Liver (tissue), 9 donors: ENCODE results near the gene SAMD4A. TPM values are rescaled to one million over a fixed set of nuclear protein-coding genes. Genes with fewer than 3 reads are reported as not detected.
A peak's percentile ranks its signal among the peaks of the same experiment; 100 is the strongest.

Source experiments
- DNase-seq: peaks from one replicate; pipeline ENCODE4 v3.0.0-alpha.2; 2017; ENCODE audit warnings: low spot score
- H3K27ac ChIP-seq, 2 donors: one replicate each; pipeline ENCODE4 v1.7.0; 2013; ENCODE audit warnings: inconsistent platforms in 2 of 2, low read length in 2 of 2, control low read depth in 1 of 2, low read depth in 1 of 2, mild to moderate bottlenecking in 1 of 2
- H3K27me3 ChIP-seq, 4 donors: one replicate each; pipeline versions ENCODE4 v1.6.1 to v1.7.0; 2013; ENCODE audit warnings: low read length in 3 of 4, inconsistent platforms in 1 of 4, mild to moderate bottlenecking in 1 of 4, moderate library complexity in 1 of 4; ENCODE audit not compliant: control insufficient read depth in 4 of 4, insufficient read depth in 4 of 4
- H3K36me3 ChIP-seq, 4 donors: one replicate each; pipeline versions ENCODE4 v1.6.1 to v1.7.0; 2013; ENCODE audit warnings: low read length in 3 of 4, mild to moderate bottlenecking in 3 of 4, low read depth in 1 of 4, moderate library complexity in 1 of 4; ENCODE audit not compliant: control insufficient read depth in 4 of 4, insufficient read depth in 3 of 4
- H3K4me1 ChIP-seq, 4 donors: one replicate each; pipeline versions ENCODE4 v1.6.1 to v1.7.0; 2013; ENCODE audit warnings: low read length in 3 of 4, mild to moderate bottlenecking in 3 of 4, moderate library complexity in 1 of 4; ENCODE audit not compliant: control insufficient read depth in 4 of 4, insufficient read depth in 4 of 4
- H3K4me3 ChIP-seq, 3 donors: one replicate each; pipeline versions ENCODE4 v1.6.1 to v1.7.0; 2013; ENCODE audit warnings: low read length in 3 of 3, control low read depth in 1 of 3, low read depth in 1 of 3, mild to moderate bottlenecking in 1 of 3
- H3K9ac ChIP-seq, 2 donors: one replicate each; pipeline ENCODE4 v1.7.0; 2013; ENCODE audit warnings: low read length in 2 of 2, mild to moderate bottlenecking in 2 of 2, moderate library complexity in 2 of 2, control low read depth in 1 of 2, low read depth in 1 of 2
- H3K9me3 ChIP-seq, 4 donors: one replicate each; pipeline versions ENCODE4 v1.6.1 to v1.7.0; 2013; ENCODE audit warnings: low read length in 3 of 4; ENCODE audit not compliant: control insufficient read depth in 4 of 4
- ATF3 ChIP-seq: IDR thresholded peaks from 2 replicates; pipeline ENCODE4 v1.6.1; 2016; ENCODE audit warnings: antibody characterized with exemption
- EGR1 ChIP-seq, 2 donors: IDR thresholded peaks; 2 replicates each; pipeline ENCODE4 v1.6.1; 2016 to 2018; ENCODE audit warnings: antibody characterized with exemption in 2 of 2, low read depth in 2 of 2
- FOXA1 ChIP-seq: IDR thresholded peaks from 2 replicates; pipeline ENCODE4 v1.6.1; 2016; ENCODE audit warnings: antibody characterized with exemption
- FOXA2 ChIP-seq: IDR thresholded peaks from 2 replicates; pipeline ENCODE4 v1.6.1; 2016; ENCODE audit warnings: antibody characterized with exemption
- GABPA ChIP-seq, 2 donors: IDR thresholded peaks in 1 of 2; conservative IDR thresholded peaks in 1 of 2; 2 replicates each; pipeline ENCODE4 v1.6.1; 2016; ENCODE audit warnings: antibody characterized with exemption in 2 of 2, mild to moderate bottlenecking in 1 of 2, moderate library complexity in 1 of 2
- HNF4A ChIP-seq, 2 donors: conservative IDR thresholded peaks; 2 replicates each; pipeline ENCODE4 v1.6.1; 2016; ENCODE audit warnings: antibody characterized with exemption in 2 of 2, mild to moderate bottlenecking in 2 of 2
- JUND ChIP-seq, 2 donors: IDR thresholded peaks; 2 replicates each; pipeline ENCODE4 v1.6.1; 2016; ENCODE audit warnings: antibody characterized with exemption in 2 of 2
- NR2F2 ChIP-seq: IDR thresholded peaks from 2 replicates; pipeline ENCODE4 v1.6.1; 2016; ENCODE audit warnings: antibody characterized with exemption
- RXRA ChIP-seq, 2 donors: IDR thresholded peaks; 2 replicates each; pipeline ENCODE4 v1.6.1; 2017 to 2018; ENCODE audit warnings: antibody characterized with exemption in 2 of 2, mild to moderate bottlenecking in 1 of 2
- SP1 ChIP-seq: IDR thresholded peaks from 2 replicates; pipeline ENCODE4 v1.6.1; 2018; ENCODE audit warnings: antibody characterized with exemption, mild to moderate bottlenecking
- TAF1 ChIP-seq: conservative IDR thresholded peaks from 2 replicates; pipeline ENCODE4 v1.6.1; 2016; ENCODE audit warnings: antibody characterized with exemption, mild to moderate bottlenecking
- YY1 ChIP-seq: IDR thresholded peaks from 2 replicates; pipeline ENCODE4 v1.6.1; 2016; ENCODE audit warnings: antibody characterized with exemption, mild to moderate bottlenecking
- WGBS: extraction: QIAGEN DNeasy Blood & Tissue Kit; methylation state at CpG from one replicate; pipeline ENCODE4 v1.1.7; 2013; 5-methylcytosine and 5-hydroxymethylcytosine counted together
- polyA plus RNA-seq, 2 donors: library from polyadenylated mRNA; stranded (reverse) in 1 of 2; unstranded in 1 of 2; fragments of 200-250 nt in 1 of 2; fragments of >200 nt in 1 of 2; fragmentation: Nextera tagmentation in 1 of 2; extraction: Ambion mirVana in 1 of 2; gene quantifications; one replicate each; pipeline versions ENCODE4 v1.2.1 to v1.2.3, GENCODE V29; 2013 to 2015
- total RNA-seq, 2 donors: library from RNA; depleted of rRNA; stranded (reverse); fragments of >200 nt; gene quantifications; one replicate each; pipeline ENCODE4 v1.2.3, GENCODE V29; 2014
- TF ChIP-seq, protein P1 (sequence below): IDR thresholded peaks from 2 replicates; pipeline ENCODE4 v1.6.1; 2016; ENCODE audit warnings: antibody characterized with exemption, mild to moderate bottlenecking
- TF ChIP-seq, protein P2 (sequence below): fragments of 150-350 bp; IDR thresholded peaks from 2 replicates; pipeline ENCODE4 v1.5.1; 2017; ENCODE audit warnings: improper control_type of control experiment, low read depth, low read length; ENCODE audit not compliant: missing input control
- TF ChIP-seq, protein P3 (sequence below): IDR thresholded peaks from 2 replicates; pipeline ENCODE4 v1.6.1; 2016; ENCODE audit warnings: antibody characterized with exemption
- donor health status: healthy.
- donor health status: healthy.
- donor health status: healthy.
- donor health status: healthy.
- donor health status: healthy.

The SAMD4A gene
- total and polyA plus RNA-seq, 4 donors, result 4.3 to 17.8 (median 8.1) TPM

- peak; percentile 61 for TF ChIP-seq NR2F2
- TF ChIP-seq, protein P1, sequence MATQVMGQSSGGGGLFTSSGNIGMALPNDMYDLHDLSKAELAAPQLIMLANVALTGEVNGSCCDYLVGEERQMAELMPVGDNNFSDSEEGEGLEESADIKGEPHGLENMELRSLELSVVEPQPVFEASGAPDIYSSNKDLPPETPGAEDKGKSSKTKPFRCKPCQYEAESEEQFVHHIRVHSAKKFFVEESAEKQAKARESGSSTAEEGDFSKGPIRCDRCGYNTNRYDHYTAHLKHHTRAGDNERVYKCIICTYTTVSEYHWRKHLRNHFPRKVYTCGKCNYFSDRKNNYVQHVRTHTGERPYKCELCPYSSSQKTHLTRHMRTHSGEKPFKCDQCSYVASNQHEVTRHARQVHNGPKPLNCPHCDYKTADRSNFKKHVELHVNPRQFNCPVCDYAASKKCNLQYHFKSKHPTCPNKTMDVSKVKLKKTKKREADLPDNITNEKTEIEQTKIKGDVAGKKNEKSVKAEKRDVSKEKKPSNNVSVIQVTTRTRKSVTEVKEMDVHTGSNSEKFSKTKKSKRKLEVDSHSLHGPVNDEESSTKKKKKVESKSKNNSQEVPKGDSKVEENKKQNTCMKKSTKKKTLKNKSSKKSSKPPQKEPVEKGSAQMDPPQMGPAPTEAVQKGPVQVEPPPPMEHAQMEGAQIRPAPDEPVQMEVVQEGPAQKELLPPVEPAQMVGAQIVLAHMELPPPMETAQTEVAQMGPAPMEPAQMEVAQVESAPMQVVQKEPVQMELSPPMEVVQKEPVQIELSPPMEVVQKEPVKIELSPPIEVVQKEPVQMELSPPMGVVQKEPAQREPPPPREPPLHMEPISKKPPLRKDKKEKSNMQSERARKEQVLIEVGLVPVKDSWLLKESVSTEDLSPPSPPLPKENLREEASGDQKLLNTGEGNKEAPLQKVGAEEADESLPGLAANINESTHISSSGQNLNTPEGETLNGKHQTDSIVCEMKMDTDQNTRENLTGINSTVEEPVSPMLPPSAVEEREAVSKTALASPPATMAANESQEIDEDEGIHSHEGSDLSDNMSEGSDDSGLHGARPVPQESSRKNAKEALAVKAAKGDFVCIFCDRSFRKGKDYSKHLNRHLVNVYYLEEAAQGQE, result no peak
- no peak for TF ChIP-seq TAF1
- TF ChIP-seq FOXA1, result no peak
- TF ChIP-seq RXRA (IDR thresholded peaks at IDR 0.05), result no peak
- TF ChIP-seq HNF4A (conservative IDR thresholded peaks at IDR 0.05), result peak; percentile 15 to 16
- no peak for TF ChIP-seq FOXA2
- peak in 1 of 2 donors; percentile 44 for TF ChIP-seq JUND (IDR thresholded peaks at IDR 0.05)
- TF ChIP-seq, protein P2, sequence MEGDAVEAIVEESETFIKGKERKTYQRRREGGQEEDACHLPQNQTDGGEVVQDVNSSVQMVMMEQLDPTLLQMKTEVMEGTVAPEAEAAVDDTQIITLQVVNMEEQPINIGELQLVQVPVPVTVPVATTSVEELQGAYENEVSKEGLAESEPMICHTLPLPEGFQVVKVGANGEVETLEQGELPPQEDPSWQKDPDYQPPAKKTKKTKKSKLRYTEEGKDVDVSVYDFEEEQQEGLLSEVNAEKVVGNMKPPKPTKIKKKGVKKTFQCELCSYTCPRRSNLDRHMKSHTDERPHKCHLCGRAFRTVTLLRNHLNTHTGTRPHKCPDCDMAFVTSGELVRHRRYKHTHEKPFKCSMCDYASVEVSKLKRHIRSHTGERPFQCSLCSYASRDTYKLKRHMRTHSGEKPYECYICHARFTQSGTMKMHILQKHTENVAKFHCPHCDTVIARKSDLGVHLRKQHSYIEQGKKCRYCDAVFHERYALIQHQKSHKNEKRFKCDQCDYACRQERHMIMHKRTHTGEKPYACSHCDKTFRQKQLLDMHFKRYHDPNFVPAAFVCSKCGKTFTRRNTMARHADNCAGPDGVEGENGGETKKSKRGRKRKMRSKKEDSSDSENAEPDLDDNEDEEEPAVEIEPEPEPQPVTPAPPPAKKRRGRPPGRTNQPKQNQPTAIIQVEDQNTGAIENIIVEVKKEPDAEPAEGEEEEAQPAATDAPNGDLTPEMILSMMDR, result no peak
- TF ChIP-seq, protein P3, sequence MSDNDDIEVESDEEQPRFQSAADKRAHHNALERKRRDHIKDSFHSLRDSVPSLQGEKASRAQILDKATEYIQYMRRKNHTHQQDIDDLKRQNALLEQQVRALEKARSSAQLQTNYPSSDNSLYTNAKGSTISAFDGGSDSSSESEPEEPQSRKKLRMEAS, result no peak
- TF ChIP-seq GABPA (IDR thresholded peaks at IDR 0.05 in 1 of 2, conservative IDR thresholded peaks at IDR 0.05 in 1 of 2), result no peak
- no peaks in the 10 kb centered on the region for H3K36me3 ChIP-seq
- H3K27ac ChIP-seq, result peak overlapping the region; percentile 61 to 67
- H3K9ac ChIP-seq, result peak overlapping the region in 1 of 2 donors; percentile 17
- no peaks in the 10 kb centered on the region for H3K9me3 ChIP-seq
- WGBS, result 57% methylated on average over 6 of the region's 6 CpGs
- H3K27me3 ChIP-seq, result no peaks in the 10 kb centered on the region
- DNase-seq, result no peak
- no peak overlapping the region for H3K4me3 ChIP-seq
- H3K4me1 ChIP-seq, result peaks cover 0 to 27% (median 17%) of the 10 kb centered on the region in 4 donors
Observed at GRCh38 chr14:54730156-54730961, 163.4 kb downstream of the SAMD4A start.

- peaks cover 0 to 13% (median 1%) of the 10 kb centered on the region in 4 donors for H3K36me3 ChIP-seq
- 89% methylated on average over 6 of the region's 6 CpGs for WGBS
- TF ChIP-seq HNF4A (conservative IDR thresholded peaks at IDR 0.05) (no peak), NR2F2 (no peak), ATF3 (no peak), JUND (IDR thresholded peaks at IDR 0.05) (no peak), YY1 (no peak), EGR1 (IDR thresholded peaks at IDR 0.05; ENCODE audit: low read depth in 2 of 2) (no peak), RXRA (IDR thresholded peaks at IDR 0.05) (no peak), SP1 (no peak), TAF1 (no peak)
- TF ChIP-seq, protein P1, result no peak
- TF ChIP-seq, protein P3, result no peak
- no peak overlapping the region for H3K4me3 ChIP-seq
- no peaks in the 10 kb centered on the region for H3K27me3 ChIP-seq
- H3K9me3 ChIP-seq, result no peaks in the 10 kb centered on the region
- DNase-seq, result no peak
- peaks cover 0 to 7% (median 5%) of the 10 kb centered on the region in 4 donors for H3K4me1 ChIP-seq
- no peak overlapping the region for H3K27ac ChIP-seq
- H3K9ac ChIP-seq, result no peak overlapping the region
Observed at GRCh38 chr14:54734966-54735365, 168.0 kb downstream of the SAMD4A start.
